ENCODE data around the gene RAB11FIP3. TPM values are rescaled to one million over a fixed set of nuclear protein-coding genes. Genes with fewer than 3 reads are reported as not detected.

RAB11FIP3 gene
- polyA plus RNA-seq, 2 of the 4 experiments (the other 2 are of a cell fraction), result 6.7 to 18.0 TPM

GRCh38 chr16:499924-500323 is 74.5 kb downstream of the RAB11FIP3 start:
- POLR2A ChIA-PET, result no interaction called here
- H3K4me3 ChIP-seq, result no peak overlapping the region
- CTCF ChIA-PET, result interaction anchor here (2.0 to 5.6 kb wide), 2 partner anchors 10 to 15 kb away, joined by 5 to 30 read pairs; no protein-coding TSS in a partner anchor
- H3K4me1 ChIP-seq, result peaks cover 8% of the 10 kb centered on the region
- DNase-seq (ENCODE audit: low read depth in 1 of 2, low spot score in 1 of 2) (no peak), ATAC-seq (no peak), FAIRE-seq (no peak)
- H3K4me2 ChIP-seq, result no peak overlapping the region
- H3K9me3 ChIP-seq, result no peaks in the 10 kb centered on the region
- H3K27ac ChIP-seq, result no peak overlapping the region
- whole genome bisulfite sequencing (ENCODE audit: missing lambda C conversion rate), result 91% methylated on average over 10 of the region's 12 CpGs
- TF ChIP-seq ATOH8 (CRISPR knock-in tag; IDR thresholded peaks at IDR 0.05; ENCODE audit: low read depth) (no peak), BHLHE40 (IDR thresholded peaks at IDR 0.05; ENCODE audit: low read depth, low read length) (no peak), ESRRA (IDR thresholded peaks at IDR 0.05; ENCODE audit: borderline replicate concordance, low read length) (no peak), NFE2L2 (conservative IDR thresholded peaks at IDR 0.05; ENCODE audit: low read length) (no peak), EHMT2 (IDR thresholded peaks at IDR 0.05; ENCODE audit: low read depth) (no peak)
- TF ChIP-seq, protein P1, sequence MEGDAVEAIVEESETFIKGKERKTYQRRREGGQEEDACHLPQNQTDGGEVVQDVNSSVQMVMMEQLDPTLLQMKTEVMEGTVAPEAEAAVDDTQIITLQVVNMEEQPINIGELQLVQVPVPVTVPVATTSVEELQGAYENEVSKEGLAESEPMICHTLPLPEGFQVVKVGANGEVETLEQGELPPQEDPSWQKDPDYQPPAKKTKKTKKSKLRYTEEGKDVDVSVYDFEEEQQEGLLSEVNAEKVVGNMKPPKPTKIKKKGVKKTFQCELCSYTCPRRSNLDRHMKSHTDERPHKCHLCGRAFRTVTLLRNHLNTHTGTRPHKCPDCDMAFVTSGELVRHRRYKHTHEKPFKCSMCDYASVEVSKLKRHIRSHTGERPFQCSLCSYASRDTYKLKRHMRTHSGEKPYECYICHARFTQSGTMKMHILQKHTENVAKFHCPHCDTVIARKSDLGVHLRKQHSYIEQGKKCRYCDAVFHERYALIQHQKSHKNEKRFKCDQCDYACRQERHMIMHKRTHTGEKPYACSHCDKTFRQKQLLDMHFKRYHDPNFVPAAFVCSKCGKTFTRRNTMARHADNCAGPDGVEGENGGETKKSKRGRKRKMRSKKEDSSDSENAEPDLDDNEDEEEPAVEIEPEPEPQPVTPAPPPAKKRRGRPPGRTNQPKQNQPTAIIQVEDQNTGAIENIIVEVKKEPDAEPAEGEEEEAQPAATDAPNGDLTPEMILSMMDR (IDR thresholded peaks at IDR 0.05), result no peak

- ChIA-PET POLR2A (no interaction called here), CTCF (interaction anchor here (2.0 to 5.6 kb wide), 2 partner anchors 11 to 14 kb away, joined by 5 to 30 read pairs; no protein-coding TSS in a partner anchor)
- FAIRE-seq (no peak), DNase-seq (ENCODE audit: low read depth in 1 of 2, low spot score in 1 of 2) (no peak), ATAC-seq (no peak)
- Histone ChIP-seq H3K4me1 (peaks cover 8% of the 10 kb centered on the region), H3K27ac (no peak overlapping the region), H3K9me3 (no peaks in the 10 kb centered on the region), H3K4me2 (no peak overlapping the region), H3K4me3 (no peak overlapping the region)
- WGBS (ENCODE audit: missing lambda C conversion rate), result 78% methylated on average over 12 of the region's 12 CpGs
- TF ChIP-seq RNF2 (IDR thresholded peaks at IDR 0.05; ENCODE audit: borderline replicate concordance, low read depth), result no peak
- TF ChIP-seq JUN (IDR thresholded peaks at IDR 0.05), result no peak
- TF ChIP-seq ATOH8 (CRISPR knock-in tag; IDR thresholded peaks at IDR 0.05; ENCODE audit: low read depth), result no peak
These were observed 75.3 kb downstream of the RAB11FIP3 start for GRCh38 chr16:500709-501108.

- 73% methylated on average over 22 of the region's 22 CpGs for WGBS (ENCODE audit: missing lambda C conversion rate)
- TF ChIP-seq BCL3 (IDR thresholded peaks at IDR 0.05) (no peak), JUNB (IDR thresholded peaks at IDR 0.05) (no peak), EP300 (IDR thresholded peaks at IDR 0.05) (no peak), SMC3 (IDR thresholded peaks at IDR 0.05) (no peak), NPAS2 (CRISPR knock-in tag; IDR thresholded peaks at IDR 0.05; ENCODE audit: borderline replicate concordance) (no peak), FOSB (CRISPR knock-in tag; IDR thresholded peaks at IDR 0.05) (no peak), E2F6 (IDR thresholded peaks at IDR 0.05; ENCODE audit: borderline replicate concordance, low read depth) (no peak), TP53 (CRISPR knock-in tag; IDR thresholded peaks at IDR 0.05) (no peak), POLR2A (IDR thresholded peaks at IDR 0.05; ENCODE audit: low read length) (no peak), RFX5 (IDR thresholded peaks at IDR 0.05) (no peak), TFCP2L1 (CRISPR knock-in tag; IDR thresholded peaks at IDR 0.05) (no peak)
- TF ChIP-seq, protein P2, sequence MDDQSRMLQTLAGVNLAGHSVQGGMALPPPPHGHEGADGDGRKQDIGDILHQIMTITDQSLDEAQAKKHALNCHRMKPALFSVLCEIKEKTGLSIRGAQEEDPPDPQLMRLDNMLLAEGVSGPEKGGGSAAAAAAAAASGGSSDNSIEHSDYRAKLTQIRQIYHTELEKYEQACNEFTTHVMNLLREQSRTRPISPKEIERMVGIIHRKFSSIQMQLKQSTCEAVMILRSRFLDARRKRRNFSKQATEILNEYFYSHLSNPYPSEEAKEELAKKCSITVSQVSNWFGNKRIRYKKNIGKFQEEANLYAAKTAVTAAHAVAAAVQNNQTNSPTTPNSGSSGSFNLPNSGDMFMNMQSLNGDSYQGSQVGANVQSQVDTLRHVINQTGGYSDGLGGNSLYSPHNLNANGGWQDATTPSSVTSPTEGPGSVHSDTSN (IDR thresholded peaks at IDR 0.05), result no peak
- ChIA-PET POLR2A (no interaction called here), CTCF (interaction anchor here (0.5 to 5.6 kb wide), 4 partner anchors 13 to 1790 kb away, joined by 3 to 30 read pairs (median 4); no protein-coding TSS in a partner anchor)
- no peak overlapping the region for H3K27ac ChIP-seq
- ATAC-seq (peak; percentile 45 to 49; a peak in 4 of 6 replicates), FAIRE-seq (no peak), DNase-seq (ENCODE audit: low read depth in 1 of 2, low spot score in 1 of 2) (no peak)
- no peaks in the 10 kb centered on the region for H3K9me3 ChIP-seq
- peaks cover 8% of the 10 kb centered on the region for H3K4me1 ChIP-seq
- H3K4me2 ChIP-seq, result peak overlapping the region; percentile 14; the same call in 1 of the 3 replicates
- no peak overlapping the region for H3K4me3 ChIP-seq
These were observed 76.9 kb downstream of the RAB11FIP3 start for GRCh38 chr16:502179-502943.

Measured in A549 (cell line).